PC-9 (cell line): ENCODE data around the gene CMTM8. TPM values are rescaled to one million over a fixed set of nuclear protein-coding genes. Genes with fewer than 3 reads are reported as not detected.

ENCODE experiments used
- BruUV-seq: library from RNA; stranded (reverse); fragments of 400-500 nt; replicated peaks from 2 replicates; lab custom pipeline; 2021; lab: Mats Ljungman, UMichigan
- CTCF ChIA-PET: fragments of 300-600 bp; sonication (Branson Sonifier 250); formaldehyde crosslinking; loops from one replicate; lab custom pipeline; 2022; ENCODE audit warnings: antibody characterized with exemption; lab: Charles Lee
- POLR2A ChIA-PET: fragments of 300-600 bp; sonication (Branson Sonifier 250); formaldehyde crosslinking; loops from one replicate; lab custom pipeline; 2022; ENCODE audit warnings: antibody characterized with exemption; ENCODE audit not compliant: unreplicated experiment; lab: Charles Lee
- DNase-seq, 2 experiments: peaks; one replicate each; pipeline versions ENCODE4 v3.0.0 to v3.0.0-alpha.2; 2015 to 2022; ENCODE audit warnings: mixed read lengths in 1 of 2
- H2AFZ ChIP-seq: fragments of 200-600 bp; sonication (generic); 2 replicates; pipeline ENCODE4 v1.8.1; 2017; ENCODE audit warnings: antibody characterized with exemption
- H3F3A ChIP-seq: fragments of 200-600 bp; sonication (generic); 2 replicates; pipeline ENCODE4 v1.8.1; 2017; ENCODE audit warnings: antibody characterized with exemption, mild to moderate bottlenecking, low read depth; ENCODE audit not compliant: insufficient read depth
- H3K27ac ChIP-seq: fragments of 200-600 bp; sonication (generic); 2 replicates; pipeline ENCODE4 v1.6.1; 2016; ENCODE audit warnings: mixed run types
- H3K27me3 ChIP-seq: fragments of 200-600 bp; sonication (generic); 2 replicates; pipeline ENCODE4 v1.6.1; 2016; ENCODE audit warnings: low read depth, mixed run types; ENCODE audit not compliant: insufficient read depth
- H3K36me3 ChIP-seq: fragments of 200-600 bp; sonication (generic); 2 replicates; pipeline ENCODE4 v1.6.1; 2016; ENCODE audit warnings: low read depth, mixed run types
- H3K4me1 ChIP-seq: fragments of 200-600 bp; sonication (generic); replicated peaks from 2 replicates; pipeline ENCODE4 v1.6.1; 2016; ENCODE audit warnings: mixed run types; ENCODE audit not compliant: insufficient read depth
- H3K4me2 ChIP-seq: fragments of 200-600 bp; sonication (generic); 2 replicates; pipeline ENCODE4 v1.6.1; 2017; ENCODE audit warnings: mixed run types
- H3K4me3 ChIP-seq: fragments of 200-600 bp; sonication (generic); 2 replicates; pipeline ENCODE4 v1.6.1; 2016; ENCODE audit warnings: mixed run types
- H3K79me2 ChIP-seq: fragments of 200-600 bp; sonication (generic); 2 replicates; pipeline ENCODE4 v1.6.1; 2017; ENCODE audit warnings: low read depth, mixed run types
- H3K9me2 ChIP-seq: fragments of 200-600 bp; sonication (generic); 2 replicates; pipeline ENCODE4 v1.8.1; 2017; ENCODE audit warnings: mild to moderate bottlenecking; ENCODE audit not compliant: insufficient read depth
- H3K9me3 ChIP-seq: fragments of 200-600 bp; sonication (generic); 2 replicates; pipeline ENCODE4 v1.8.1; 2016; ENCODE audit warnings: low read depth; ENCODE audit not compliant: insufficient read depth
- H4K20me1 ChIP-seq: fragments of 200-600 bp; sonication (generic); 2 replicates; pipeline ENCODE4 v1.8.1; 2017; ENCODE audit not compliant: insufficient read depth
- EZH2 ChIP-seq: fragments of 200-600 bp; sonication (generic); IDR thresholded peaks from 2 replicates; pipeline ENCODE4 v1.8.0; 2017; ENCODE audit warnings: antibody characterized with exemption, low read depth
- intact Hi-C: fragments of 100-400 bp; cut with micrococcal nuclease; formaldehyde crosslinking; loops from one replicate; pipeline ENCODE4 v1.10.0; 2022; ENCODE audit not compliant: unreplicated experiment
- total RNA-seq: library from RNA; stranded (reverse); gene quantifications from 2 replicates; pipeline ENCODE4 v1.2.3, GENCODE V29; 2021
- TF ChIP-seq, protein P1 (sequence below): fragments of 200-600 bp; sonication (generic); conservative IDR thresholded peaks from 2 replicates; pipeline ENCODE4 v1.6.1; 2017; ENCODE audit warnings: mixed run types, antibody characterized with exemption, mild to moderate bottlenecking, moderate library complexity

The CMTM8 gene
- total RNA-seq, 1 experiment from 2014 or later, result 17.8 TPM

DNA sequence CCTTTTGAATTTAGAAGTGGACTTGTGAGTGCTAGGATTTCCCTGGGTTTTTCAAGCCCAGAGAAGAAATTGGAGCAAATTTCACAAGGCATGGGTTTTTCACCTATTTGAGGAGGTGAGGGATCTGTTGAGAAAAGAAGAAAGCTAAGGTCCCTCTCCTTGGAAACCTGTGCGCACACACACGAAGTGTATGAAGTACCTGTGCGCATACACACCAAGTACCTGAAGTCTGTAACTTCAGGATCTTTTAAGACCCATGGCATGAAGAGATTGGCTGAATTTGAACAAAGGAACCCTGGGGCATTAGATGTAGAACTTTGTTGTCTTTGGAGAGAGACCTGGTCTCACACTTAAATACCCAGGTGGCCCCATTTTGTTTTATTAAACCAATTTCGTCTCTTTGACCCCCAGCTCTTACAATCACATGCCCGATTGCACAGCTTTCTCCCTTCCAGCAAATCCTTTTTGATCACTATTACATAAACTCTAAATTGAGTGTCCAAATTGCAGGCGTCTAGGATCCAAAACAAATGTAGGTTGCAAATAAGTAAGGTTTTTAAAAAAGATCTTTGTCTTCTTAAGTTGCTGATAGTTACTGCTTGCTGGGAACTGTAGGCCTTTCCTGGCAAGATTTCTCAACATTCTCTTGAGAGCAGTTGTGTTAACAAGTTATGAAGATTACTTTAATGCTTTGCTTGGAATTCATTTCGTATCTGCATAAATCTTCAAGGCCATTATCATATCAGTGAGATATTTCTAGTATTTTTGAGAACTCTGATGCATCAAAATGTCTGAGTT lies 64.3 kb downstream of the CMTM8 start:
- Histone ChIP-seq H3K4me3 (no peak overlapping the region), H3K9me2 (no peaks in the 10 kb centered on the region), H3K27ac (no peak overlapping the region), H3K9me3 (no peaks in the 10 kb centered on the region), H3K27me3 (no peaks in the 10 kb centered on the region), H2AFZ (no peak overlapping the region), H4K20me1 (no peaks in the 10 kb centered on the region), H3K79me2 (no peaks in the 10 kb centered on the region), H3F3A (no peaks in the 10 kb centered on the region), H3K4me2 (no peak overlapping the region), H3K4me1 (no peaks in the 10 kb centered on the region), H3K36me3 (no peaks in the 10 kb centered on the region)
- no TSS peak for BruUV-seq
- TF ChIP-seq, protein P1, sequence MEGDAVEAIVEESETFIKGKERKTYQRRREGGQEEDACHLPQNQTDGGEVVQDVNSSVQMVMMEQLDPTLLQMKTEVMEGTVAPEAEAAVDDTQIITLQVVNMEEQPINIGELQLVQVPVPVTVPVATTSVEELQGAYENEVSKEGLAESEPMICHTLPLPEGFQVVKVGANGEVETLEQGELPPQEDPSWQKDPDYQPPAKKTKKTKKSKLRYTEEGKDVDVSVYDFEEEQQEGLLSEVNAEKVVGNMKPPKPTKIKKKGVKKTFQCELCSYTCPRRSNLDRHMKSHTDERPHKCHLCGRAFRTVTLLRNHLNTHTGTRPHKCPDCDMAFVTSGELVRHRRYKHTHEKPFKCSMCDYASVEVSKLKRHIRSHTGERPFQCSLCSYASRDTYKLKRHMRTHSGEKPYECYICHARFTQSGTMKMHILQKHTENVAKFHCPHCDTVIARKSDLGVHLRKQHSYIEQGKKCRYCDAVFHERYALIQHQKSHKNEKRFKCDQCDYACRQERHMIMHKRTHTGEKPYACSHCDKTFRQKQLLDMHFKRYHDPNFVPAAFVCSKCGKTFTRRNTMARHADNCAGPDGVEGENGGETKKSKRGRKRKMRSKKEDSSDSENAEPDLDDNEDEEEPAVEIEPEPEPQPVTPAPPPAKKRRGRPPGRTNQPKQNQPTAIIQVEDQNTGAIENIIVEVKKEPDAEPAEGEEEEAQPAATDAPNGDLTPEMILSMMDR, result no peak
- no peak for TF ChIP-seq EZH2
- intact Hi-C loops, result no loop called here
- CTCF ChIA-PET, result interaction anchor here (0.6 kb wide), 1 partner anchor 209 kb away, joined by 4 read pairs; no protein-coding TSS in a partner anchor
- no peak for DNase-seq
- POLR2A ChIA-PET, result no interaction called here

DNA sequence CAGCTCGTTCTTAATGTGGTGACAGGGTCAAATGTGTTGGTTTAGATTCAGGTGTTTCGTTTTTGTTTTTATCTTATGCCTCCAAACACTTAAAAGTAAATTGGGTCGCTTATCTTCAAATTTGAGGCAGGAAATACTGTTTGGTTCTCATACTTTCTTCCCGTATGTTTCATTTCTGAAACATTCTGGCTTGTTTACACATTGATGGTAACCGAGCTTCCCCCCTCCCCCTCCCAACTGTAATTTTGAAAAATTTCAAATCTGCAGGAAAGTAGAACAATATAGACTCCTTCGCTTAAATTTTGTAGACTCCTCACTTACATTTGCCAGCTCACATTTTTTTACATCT lies 64.9 kb downstream of the CMTM8 start:
- H3K27ac ChIP-seq, result no peak overlapping the region
- no peaks in the 10 kb centered on the region for H3K36me3 ChIP-seq
- POLR2A ChIA-PET, result no interaction called here
- H3K9me3 ChIP-seq, result no peaks in the 10 kb centered on the region
- H3K9me2 ChIP-seq, result no peaks in the 10 kb centered on the region
- no peak for TF ChIP-seq EZH2
- TF ChIP-seq, protein P1, result no peak
- H4K20me1 ChIP-seq, result no peaks in the 10 kb centered on the region
- H3K27me3 ChIP-seq, result no peaks in the 10 kb centered on the region
- H3K4me3 ChIP-seq, result no peak overlapping the region
- BruUV-seq, result no TSS peak
- no peaks in the 10 kb centered on the region for H3K79me2 ChIP-seq
- no peak overlapping the region for H3K4me2 ChIP-seq
- intact Hi-C loops, result no loop called here
- H3K4me1 ChIP-seq, result no peaks in the 10 kb centered on the region
- no peak for DNase-seq
- CTCF ChIA-PET, result interaction anchor here (0.7 kb wide), 1 partner anchor 126 kb away, joined by 15 read pairs; no protein-coding TSS in a partner anchor
- H2AFZ ChIP-seq, result no peak overlapping the region
- no peaks in the 10 kb centered on the region for H3F3A ChIP-seq

DNA sequence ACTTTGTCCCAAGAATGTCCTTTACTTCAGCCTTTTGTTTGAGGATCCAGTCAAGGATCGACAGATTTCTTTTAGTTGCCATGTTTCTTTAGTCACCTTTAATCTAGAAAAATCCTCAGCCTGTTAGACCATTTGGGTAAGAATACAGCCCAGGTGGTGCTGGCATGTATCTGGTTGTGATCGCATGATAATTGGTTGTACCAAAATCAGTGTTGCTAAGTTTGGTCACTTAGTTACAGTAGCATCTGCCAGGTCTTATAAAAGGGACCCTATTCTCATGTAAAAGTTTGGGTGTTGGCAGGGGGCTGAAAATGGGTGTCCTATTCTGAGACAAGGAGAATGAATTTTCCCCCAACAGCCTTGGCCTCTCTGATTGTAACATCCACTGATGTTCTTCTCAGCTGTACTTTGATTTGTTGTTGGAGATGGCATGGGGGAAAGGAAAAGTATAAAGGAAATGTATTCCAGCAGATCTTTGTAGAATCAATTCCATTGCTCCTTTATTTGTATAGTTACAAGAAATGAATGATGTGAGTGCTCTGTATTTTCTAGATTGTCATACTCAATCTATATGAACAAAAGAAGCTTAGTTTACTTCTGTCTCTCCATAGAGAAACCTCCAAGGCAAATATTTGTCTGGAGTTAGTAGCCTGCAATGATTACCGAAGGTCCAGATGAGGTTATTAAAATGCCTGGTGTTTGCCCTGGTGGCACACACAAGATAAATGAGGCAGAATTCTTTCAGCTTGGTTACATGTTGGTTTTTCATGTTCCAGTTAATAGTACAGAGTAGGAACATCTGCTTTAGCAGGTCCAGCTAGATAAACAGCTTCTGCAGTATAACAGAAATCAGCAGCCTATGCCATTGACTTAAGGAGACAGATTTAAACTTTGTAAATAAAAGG lies 65.7 kb downstream of the CMTM8 start:
- no peaks in the 10 kb centered on the region for H3K79me2 ChIP-seq
- H3K9me3 ChIP-seq, result no peaks in the 10 kb centered on the region
- H2AFZ ChIP-seq, result no peak overlapping the region
- no peaks in the 10 kb centered on the region for H3K27me3 ChIP-seq
- H3K4me3 ChIP-seq, result no peak overlapping the region
- no peaks in the 10 kb centered on the region for H3F3A ChIP-seq
- no peak for TF ChIP-seq EZH2
- TF ChIP-seq, protein P1, result no peak
- no peaks in the 10 kb centered on the region for H3K36me3 ChIP-seq
- CTCF ChIA-PET, result interaction anchor here (0.7 kb wide), 1 partner anchor 127 kb away, joined by 15 read pairs; no protein-coding TSS in a partner anchor
- H4K20me1 ChIP-seq, result no peaks in the 10 kb centered on the region
- no peaks in the 10 kb centered on the region for H3K9me2 ChIP-seq
- POLR2A ChIA-PET, result interaction anchor here (0.6 kb wide), 1 partner anchor 108 kb away, joined by 3 read pairs; no protein-coding TSS in a partner anchor
- no TSS peak for BruUV-seq
- H3K4me1 ChIP-seq, result no peaks in the 10 kb centered on the region
- intact Hi-C loops, result no loop called here
- DNase-seq, result no peak
- H3K27ac ChIP-seq, result no peak overlapping the region
- H3K4me2 ChIP-seq, result no peak overlapping the region
